GM19372 (cell line): ENCODE results near the gene CCDC167.
A peak's percentile ranks its signal among the peaks of the same experiment; 100 is the strongest.

Experiments
- ATAC-seq: cut with Tn5 transposase; IDR thresholded peaks from one replicate; pipeline ENCODE4 v1.9.1; 2021; ENCODE audit warnings: mild to moderate bottlenecking, low read depth, moderate library complexity; ENCODE audit not compliant: unreplicated experiment

The CCDC167 gene

DNA sequence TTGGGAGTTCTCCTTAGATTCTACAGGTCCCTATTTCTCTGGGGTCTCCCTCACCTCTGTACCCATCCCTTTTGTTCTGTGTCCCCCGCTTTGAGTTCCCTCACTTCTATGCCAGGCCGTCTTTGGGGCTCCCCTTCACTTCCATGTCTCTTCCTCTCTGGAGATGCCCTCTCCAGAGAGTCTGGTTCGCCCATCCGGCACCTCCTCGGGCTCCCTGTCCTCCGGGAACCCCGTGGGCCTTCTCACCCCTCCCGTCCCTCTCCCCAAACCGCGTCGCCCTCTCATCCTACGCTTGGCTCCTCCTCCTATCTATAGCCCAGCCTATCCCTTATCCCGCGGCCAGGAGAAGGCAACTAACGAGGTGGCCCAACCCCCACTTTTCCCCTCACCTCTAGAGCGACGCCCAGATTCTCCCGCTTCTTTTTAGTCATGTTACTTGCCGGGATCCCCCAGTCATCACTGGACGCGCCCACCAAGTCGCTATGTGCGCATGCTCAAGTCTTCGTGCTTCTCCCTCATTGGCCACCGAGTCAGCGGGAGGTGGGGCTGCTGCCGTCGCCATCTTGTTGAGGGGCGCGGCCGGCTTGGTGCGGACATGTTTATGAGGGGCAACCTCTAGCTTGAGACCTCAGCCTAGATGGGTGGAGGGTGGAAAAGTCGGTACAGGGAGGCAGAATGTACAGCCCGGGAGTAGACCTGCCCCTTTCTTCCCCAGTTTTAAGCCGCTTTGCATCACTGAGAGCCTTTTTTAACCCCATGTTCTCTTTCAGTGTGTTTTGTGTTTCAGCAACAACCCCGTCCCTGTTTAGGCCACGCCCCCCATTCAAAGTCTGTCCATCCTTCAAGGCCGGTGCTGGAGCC, at the start of gene CCDC167:
TSS of gene CCDC167 (minus strand) at position 461 of the 861 bp plus-strand sequence. CDS start at position 431, 30 bp downstream.
- ATAC-seq = peak; percentile 88

DNA sequence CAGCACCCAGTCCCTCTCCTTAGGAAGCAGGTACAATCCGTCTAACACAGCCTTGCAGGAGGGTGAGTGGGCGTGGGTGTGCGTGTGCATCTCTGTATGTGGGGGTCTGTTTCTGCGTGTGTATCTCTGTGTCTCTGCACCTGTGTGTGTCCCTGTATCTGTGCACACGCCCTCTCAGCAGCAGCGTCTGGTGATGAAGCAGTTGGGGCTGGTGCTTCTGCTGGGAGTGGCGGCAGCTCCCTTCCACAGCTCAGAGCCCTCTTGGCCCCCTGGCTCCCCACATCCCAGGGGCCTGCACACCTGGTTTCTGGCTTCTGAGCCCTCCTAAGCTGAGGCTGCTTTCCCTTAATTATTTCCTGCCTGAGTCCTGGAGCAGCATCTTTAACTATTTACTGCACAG, 49.5 kb upstream of the CCDC167 start:
- no peak for ATAC-seq

GRCh38 chr6:37548067-37548674, 48.5 kb upstream of the CCDC167 start:
- ATAC-seq = no peak

DNA sequence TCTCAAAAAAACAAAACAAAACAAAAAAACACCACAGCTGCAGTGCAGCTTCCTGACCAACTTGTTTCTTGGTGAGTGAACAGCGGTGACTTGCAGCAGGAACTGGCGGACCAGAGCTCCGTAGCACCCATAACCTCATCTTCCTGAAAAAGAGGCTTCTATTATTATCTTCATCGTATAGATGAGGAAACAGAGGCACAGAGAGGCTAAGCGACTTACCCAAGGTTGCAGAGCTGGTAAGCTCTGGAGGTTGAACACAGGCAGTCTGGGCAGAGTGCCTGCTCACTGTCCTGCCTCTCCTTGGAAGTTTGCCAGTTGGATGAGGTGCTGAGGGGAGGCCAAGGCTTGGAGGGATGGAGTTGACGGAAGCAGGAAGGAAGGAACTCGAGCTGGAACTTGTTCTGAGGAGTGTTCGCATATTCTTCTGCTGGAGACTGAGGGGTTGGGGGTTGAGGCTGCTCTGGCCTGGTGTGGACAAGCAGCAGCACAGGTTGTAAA, 47.9 kb upstream of the CCDC167 start:
- no peak for ATAC-seq

GRCh38 chr6:37546141-37546871, 46.6 kb upstream of the CCDC167 start:
- no peak for ATAC-seq

DNA sequence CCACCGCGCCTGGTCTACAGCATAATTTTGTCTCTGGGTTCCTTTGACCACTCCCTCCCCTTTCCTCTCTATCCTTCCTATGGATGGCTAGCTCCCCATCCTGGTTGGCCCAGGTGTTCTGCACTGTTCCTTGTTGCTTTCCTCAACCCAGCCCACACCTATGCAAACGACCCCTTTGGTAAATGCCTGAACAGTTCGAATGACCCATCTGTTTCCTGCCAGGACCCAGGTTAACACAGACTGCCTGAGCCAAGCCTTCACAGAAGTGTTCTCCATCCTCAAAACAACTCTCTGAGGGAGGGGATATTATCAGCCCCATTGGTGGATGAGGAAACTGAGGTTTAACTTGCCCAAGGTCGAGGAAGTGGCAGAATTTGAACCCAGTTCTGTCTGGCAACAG, 44.8 kb upstream of the CCDC167 start:
- no peak for ATAC-seq

GRCh38 chr6:37543361-37543760, 43.7 kb upstream of the CCDC167 start:
- ATAC-seq = no peak

DNA sequence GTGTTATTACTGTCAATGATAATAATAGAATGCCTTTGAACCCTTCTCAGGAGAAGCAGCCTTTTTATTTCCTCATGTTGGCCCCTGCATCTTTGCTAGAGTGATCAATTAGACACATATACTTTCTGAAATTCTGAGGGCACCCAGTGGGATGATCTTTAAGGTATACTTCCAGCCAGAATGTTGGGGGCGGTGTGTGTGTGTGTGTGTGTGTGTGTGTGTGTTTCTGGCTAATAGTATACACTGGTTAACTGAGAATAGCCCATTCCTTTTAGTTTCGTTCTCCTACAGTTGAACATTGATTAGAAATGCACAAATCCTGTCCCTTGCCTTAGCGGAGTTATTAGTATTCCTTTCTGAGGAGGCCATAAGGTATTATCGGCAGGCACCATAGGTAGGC, 41.7 kb upstream of the CCDC167 start:
- no peak for ATAC-seq

DNA sequence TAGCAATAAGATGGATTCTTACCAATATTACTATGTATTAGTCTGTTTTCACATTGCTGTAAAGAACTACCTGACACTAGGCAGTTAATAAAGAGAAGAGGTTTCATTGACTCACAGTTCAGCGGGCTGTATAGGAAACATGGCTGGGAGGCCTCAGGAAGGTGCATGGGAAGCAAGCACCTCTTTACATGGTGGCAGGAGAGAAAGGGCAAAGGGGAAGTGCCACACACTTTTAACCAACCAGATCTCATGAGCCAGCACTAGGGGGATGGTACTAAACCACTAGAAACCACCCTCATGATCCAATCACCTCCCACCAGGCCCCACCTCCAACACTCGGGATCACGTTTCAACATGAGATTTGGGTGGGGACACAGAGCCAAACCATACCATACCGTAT, 40.7 kb upstream of the CCDC167 start:
- ATAC-seq = no peak

DNA sequence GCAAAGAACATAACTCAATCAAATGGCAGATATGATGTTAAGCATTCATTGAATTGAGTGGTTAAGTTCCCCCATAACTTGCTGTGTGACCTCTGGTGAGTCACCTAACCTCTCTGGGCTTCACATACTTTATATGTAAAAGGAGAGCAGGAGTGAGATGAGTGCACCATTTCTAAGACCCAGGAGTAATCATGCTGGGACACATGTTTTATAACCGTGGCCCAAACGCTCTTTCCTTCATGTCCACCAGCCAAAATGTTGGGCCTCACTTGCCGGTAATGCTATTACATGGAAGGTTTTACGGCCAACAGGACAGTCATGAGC, 40.3 kb upstream of the CCDC167 start:
- ATAC-seq = no peak

- no peak for ATAC-seq
These were observed 39.7 kb upstream of the CCDC167 start for GRCh38 chr6:37539171-37540028.

DNA sequence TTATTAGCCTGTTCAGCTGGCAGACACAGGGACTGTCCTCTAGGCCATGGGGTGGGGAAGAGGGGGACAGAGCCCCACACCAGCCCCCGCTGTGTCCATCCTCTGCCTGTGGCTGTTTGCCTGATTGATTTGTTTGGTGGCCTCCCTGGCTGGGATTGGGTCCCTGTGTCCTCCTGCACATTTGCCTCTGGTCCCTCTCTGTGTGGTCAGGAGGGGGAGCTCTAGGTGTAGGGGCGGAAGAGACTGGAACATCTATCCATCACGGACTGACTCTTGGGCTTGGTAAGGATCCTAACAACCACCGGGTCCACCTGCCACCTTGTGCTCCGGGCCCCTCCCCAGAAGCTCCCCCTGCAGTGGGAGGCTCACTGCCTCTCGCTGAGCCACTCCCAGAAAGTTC, 38.4 kb upstream of the CCDC167 start:
- no peak for ATAC-seq

GRCh38 chr6:37537548-37537947, 37.9 kb upstream of the CCDC167 start:
- no peak for ATAC-seq

GRCh38 chr6:37536491-37537190, 36.9 kb upstream of the CCDC167 start:
- ATAC-seq = no peak

- ATAC-seq = no peak
These were observed 36.2 kb upstream of the CCDC167 start for GRCh38 chr6:37535759-37536490.

DNA sequence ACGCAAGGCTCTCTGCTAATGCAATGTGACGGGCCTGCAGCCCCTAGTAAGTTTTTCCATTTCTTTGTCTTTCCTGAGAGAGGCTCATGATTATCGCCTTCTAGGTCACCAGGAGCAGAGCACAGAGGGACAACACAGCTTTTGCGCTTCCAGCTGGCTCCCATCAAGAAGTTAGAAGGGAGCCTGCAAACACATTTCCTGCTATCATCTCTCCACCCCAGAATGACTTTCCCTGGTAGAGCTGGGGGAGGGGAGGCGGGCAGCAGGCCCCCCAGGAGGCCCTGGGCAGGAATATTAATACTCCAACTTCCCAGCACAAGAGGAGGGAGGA, 35.7 kb upstream of the CCDC167 start:
- no peak for ATAC-seq

DNA sequence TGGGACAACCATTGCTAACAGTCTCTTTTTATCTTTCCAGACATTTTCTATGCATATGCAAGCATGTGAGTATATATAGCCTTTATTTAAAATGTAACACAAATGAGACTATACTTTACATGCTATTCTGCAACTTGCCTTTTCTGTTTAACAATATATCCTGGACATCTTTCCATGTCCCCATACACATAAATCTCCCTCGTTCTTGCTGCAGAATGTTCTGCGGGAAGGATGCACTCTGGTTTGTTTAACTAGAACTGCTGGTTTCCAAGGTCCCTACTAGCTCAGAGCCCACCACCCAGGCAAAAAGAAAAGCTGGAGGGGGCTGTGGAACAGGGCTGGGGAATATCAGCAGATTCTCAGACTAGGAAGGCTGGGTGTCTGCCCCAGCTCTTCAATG, 35.2 kb upstream of the CCDC167 start:
- ATAC-seq = no peak

DNA sequence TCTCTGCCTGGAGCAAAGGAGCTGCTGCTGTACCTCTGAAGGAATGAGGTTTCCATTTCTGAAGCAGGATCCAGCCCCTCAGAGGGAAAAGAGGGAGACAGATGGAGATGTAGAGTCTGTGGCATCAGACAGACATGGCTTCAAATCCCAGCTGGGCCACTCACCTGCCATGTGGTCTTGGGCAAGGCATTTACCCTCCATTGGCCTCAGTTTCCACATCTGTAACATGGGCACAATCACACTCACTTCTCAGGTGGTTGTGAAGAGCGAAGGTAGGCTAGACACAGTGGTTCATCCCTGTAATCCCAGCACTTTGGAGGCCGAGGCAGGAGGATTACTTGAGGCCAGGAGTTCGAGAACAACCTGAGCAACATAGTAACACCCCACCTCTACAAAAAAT, 32.4 kb upstream of the CCDC167 start:
- no peak for ATAC-seq

DNA sequence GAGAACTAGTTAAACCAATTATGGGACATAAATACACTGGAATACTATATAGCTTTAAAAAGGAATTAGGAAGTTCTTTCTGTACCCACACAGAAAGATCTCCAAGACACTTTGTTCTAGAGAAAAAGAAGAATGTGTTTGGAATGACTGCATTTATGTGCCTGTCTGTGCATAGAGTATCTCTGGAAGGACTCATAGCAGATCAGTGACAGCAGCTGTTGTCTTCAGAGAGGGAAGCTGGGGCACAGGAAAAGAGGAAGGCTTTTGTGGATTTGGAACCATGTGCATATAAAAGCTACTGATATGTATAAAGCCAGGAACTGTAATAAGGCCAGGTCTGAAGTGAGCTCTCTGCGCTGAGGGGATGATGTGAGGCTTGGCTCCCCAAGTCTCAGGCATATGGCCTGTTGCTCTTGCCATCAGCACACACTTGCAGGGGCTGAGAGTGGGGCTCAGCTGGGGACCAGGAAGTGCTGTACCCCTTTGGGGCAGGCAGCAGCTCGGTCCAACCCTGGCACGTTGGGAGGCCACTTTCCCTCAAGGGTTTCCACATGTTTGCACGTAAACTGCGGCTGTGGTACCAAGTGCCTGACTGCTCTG, 31.8 kb upstream of the CCDC167 start:
- ATAC-seq = no peak
